ENCODE measurements around the gene GLA.

GLA gene

GRCh38 chrX:101407748-101408531 lies at the start of gene GLA, which contains the start of gene HNRNPH2:
Gene GLA (minus strand): TSS chrX:101407925. CDS start chrX:101407903, 22 bp downstream.
Gene HNRNPH2 (plus strand): TSS chrX:101408222. CDS start chrX:101411989, 3,767 bp downstream.
- DNase-seq, result peak; percentile 82

- DNase-seq, result no peak
Observed at GRCh38 chrX:101452056-101452455, 44.3 kb upstream of the GLA start.

GRCh38 chrX:101450961-101451360 lies 43.2 kb upstream of the GLA start:
- no peak for DNase-seq

- DNase-seq, result no peak
Observed at GRCh38 chrX:101450085-101450484, 42.4 kb upstream of the GLA start.

- no peak for DNase-seq
Observed at GRCh38 chrX:101449279-101449678, 41.6 kb upstream of the GLA start.

GRCh38 chrX:101442085-101442484 lies 34.4 kb upstream of the GLA start:
- DNase-seq, result no peak

GRCh38 chrX:101430457-101431078 lies 22.8 kb upstream of the GLA start:
- DNase-seq, result no peak

- DNase-seq, result no peak
Observed at GRCh38 chrX:101429934-101430333, 22.2 kb upstream of the GLA start.

- DNase-seq, result no peak
Observed at GRCh38 chrX:101427954-101428353, 20.2 kb upstream of the GLA start.

GRCh38 chrX:101419489-101419888 lies 11.8 kb upstream of the GLA start:
- DNase-seq, result no peak

- peak; percentile 11 to 16 for DNase-seq
Observed at GRCh38 chrX:101417981-101418841, 10.5 kb upstream of the GLA start.

GRCh38 chrX:101417190-101417589 lies 9.5 kb upstream of the GLA start:
- DNase-seq, result no peak

- no peak for DNase-seq
Observed at GRCh38 chrX:101416691-101417090, 9.0 kb upstream of the GLA start.

- DNase-seq, result peak in 1 of 2 donors; percentile 47
Observed at GRCh38 chrX:101415180-101416145, 7.7 kb upstream of the GLA start.

- no peak for DNase-seq
Observed at GRCh38 chrX:101411984-101412383, 4.3 kb upstream of the GLA start.

- no peak for DNase-seq
Observed at GRCh38 chrX:101410461-101410860, 2.7 kb upstream of the GLA start.

GRCh38 chrX:101409043-101409442 lies 1.3 kb upstream of the GLA start:
- DNase-seq, result no peak

GRCh38 chrX:101408532-101408841 lies 762 bp upstream of the GLA start:
- DNase-seq, result no peak

- DNase-seq, result no peak
Observed at GRCh38 chrX:101407167-101407747, 468 bp downstream of the GLA start.

- no peak for DNase-seq
Observed at GRCh38 chrX:101399825-101400224, 7.9 kb downstream of the GLA start.

- DNase-seq, result no peak
Observed at GRCh38 chrX:101398694-101399093, 9.0 kb downstream of the GLA start.

GRCh38 chrX:101397779-101398178 lies 9.9 kb downstream of the GLA start:
- DNase-seq, result no peak

Data from activated CD4-positive, alpha-beta T cell treated with anti-CD3 and anti-CD28 coated beads for 4 hours (primary cell).